SU-DHL-6 (cell line): ENCODE measurements around the gene ADAM12.

ENCODE experiments used
- H2AFZ ChIP-seq: fragments of 200-600 bp; sonication (generic); 2 replicates; pipeline ENCODE4 v1.6.1; 2014; ENCODE audit warnings: low read depth, mild to moderate bottlenecking, moderate library complexity, mixed read lengths, antibody characterized with exemption, low read length; ENCODE audit not compliant: severe bottlenecking
- H3F3A ChIP-seq: fragments of 200-600 bp; shearing (Covaris generic); 2 replicates; pipeline ENCODE4 v1.6.0; 2016; ENCODE audit warnings: antibody characterized with exemption, mild to moderate bottlenecking; ENCODE audit not compliant: insufficient read depth
- H3K27ac ChIP-seq: fragments of 200-600 bp; sonication (generic); 2 replicates; pipeline ENCODE4 v1.5.1; 2016; ENCODE audit warnings: low read depth, mild to moderate bottlenecking, low read length, moderate library complexity, mixed read lengths
- H3K27me3 ChIP-seq: fragments of 200-600 bp; sonication (generic), shearing (Covaris generic); 2 replicates; pipeline ENCODE4 v1.6.0; 2014; ENCODE audit warnings: mild to moderate bottlenecking, low read length
- H3K36me3 ChIP-seq: fragments of 200-600 bp; sonication (generic); 2 replicates; pipeline ENCODE4 v1.6.1; 2014; ENCODE audit warnings: mild to moderate bottlenecking, low read length, mixed read lengths
- H3K4me2 ChIP-seq: fragments of 300-600, 200-600 bp; shearing (Covaris generic), sonication (generic); 2 replicates; pipeline ENCODE4 v1.6.0; 2014; ENCODE audit warnings: low read length, low read depth, mild to moderate bottlenecking; ENCODE audit not compliant: poor library complexity, severe bottlenecking
- H3K4me3 ChIP-seq: fragments of 200-600 bp; sonication (generic); 2 replicates; pipeline ENCODE4 v1.5.1; 2014; ENCODE audit warnings: antibody characterized with exemption, low read length, mild to moderate bottlenecking, mixed read lengths; ENCODE audit not compliant: insufficient read depth, poor library complexity, severe bottlenecking
- H3K79me2 ChIP-seq: fragments of 200-600 bp; sonication (generic); 2 replicates; pipeline ENCODE4 v1.6.1; 2014; ENCODE audit warnings: mild to moderate bottlenecking, low read length, moderate library complexity; ENCODE audit not compliant: insufficient read depth
- H3K9ac ChIP-seq: fragments of 200-600 bp; sonication (generic); 2 replicates; pipeline ENCODE4 v1.7.0; 2014; ENCODE audit warnings: mild to moderate bottlenecking, low read length
- H3K9me2 ChIP-seq: fragments of 200-600 bp; sonication (generic); replicated peaks from 2 replicates; pipeline ENCODE4 v1.6.1; 2014; ENCODE audit warnings: low read length; ENCODE audit not compliant: insufficient read depth
- H3K9me3 ChIP-seq: fragments of 200-600 bp; sonication (generic); 2 replicates; pipeline ENCODE4 v1.6.1; 2014; ENCODE audit warnings: low read length, mixed read lengths; ENCODE audit not compliant: insufficient read depth
- H4K20me1 ChIP-seq: fragments of 200-600 bp; sonication (generic); 2 replicates; pipeline ENCODE4 v1.6.1; 2014; ENCODE audit warnings: low read depth, mild to moderate bottlenecking, antibody characterized with exemption, low read length, moderate library complexity, mixed read lengths
- EZH2phosphoT487 ChIP-seq: fragments of 200-600 bp; sonication (generic), shearing (Covaris generic); conservative IDR thresholded peaks from 2 replicates; pipeline ENCODE4 v1.6.1; 2018; ENCODE audit warnings: mild to moderate bottlenecking, antibody characterized with exemption, low read length, moderate library complexity, mixed read lengths
- TF ChIP-seq, protein P1 (sequence below): fragments of 200-600 bp; sonication (generic); IDR thresholded peaks from one replicate; pipeline ENCODE4 v1.5.1; 2017; ENCODE audit warnings: antibody characterized with exemption, mild to moderate bottlenecking, low read length, moderate library complexity; ENCODE audit not compliant: insufficient read depth, poor library complexity, severe bottlenecking

The ADAM12 gene

DNA sequence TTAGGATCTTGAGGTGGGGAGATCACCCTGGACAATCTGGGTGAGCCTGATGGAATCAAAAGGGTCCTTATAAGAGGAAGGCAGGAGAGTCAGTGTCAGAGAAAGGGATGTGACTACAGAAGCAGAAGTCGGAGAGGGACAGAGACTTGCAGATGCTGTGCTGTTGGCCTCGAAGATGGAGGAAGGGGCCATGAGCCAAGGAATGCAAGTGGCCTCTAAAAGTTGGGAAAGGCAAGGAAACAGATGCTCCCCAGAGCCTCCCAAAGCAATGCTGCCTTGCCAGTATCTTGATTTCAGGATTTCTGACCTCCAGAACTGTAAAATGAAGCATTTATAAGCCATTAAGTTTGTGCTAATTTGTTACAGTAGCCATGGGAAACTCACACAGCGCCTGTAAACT lies 326.8 kb downstream of the ADAM12 start:
- Histone ChIP-seq H3K27me3 (no peaks in the 10 kb centered on the region), H3K4me2 (no peak overlapping the region), H3K4me3 (no peak overlapping the region), H2AFZ (no peak overlapping the region), H3K36me3 (no peaks in the 10 kb centered on the region), H4K20me1 (no peaks in the 10 kb centered on the region), H3K27ac (no peak overlapping the region), H3K79me2 (no peaks in the 10 kb centered on the region), H3K9me3 (no peaks in the 10 kb centered on the region), H3K9me2 (no peaks in the 10 kb centered on the region), H3F3A (no peaks in the 10 kb centered on the region), H3K9ac (no peak overlapping the region)
- TF ChIP-seq, protein P1, sequence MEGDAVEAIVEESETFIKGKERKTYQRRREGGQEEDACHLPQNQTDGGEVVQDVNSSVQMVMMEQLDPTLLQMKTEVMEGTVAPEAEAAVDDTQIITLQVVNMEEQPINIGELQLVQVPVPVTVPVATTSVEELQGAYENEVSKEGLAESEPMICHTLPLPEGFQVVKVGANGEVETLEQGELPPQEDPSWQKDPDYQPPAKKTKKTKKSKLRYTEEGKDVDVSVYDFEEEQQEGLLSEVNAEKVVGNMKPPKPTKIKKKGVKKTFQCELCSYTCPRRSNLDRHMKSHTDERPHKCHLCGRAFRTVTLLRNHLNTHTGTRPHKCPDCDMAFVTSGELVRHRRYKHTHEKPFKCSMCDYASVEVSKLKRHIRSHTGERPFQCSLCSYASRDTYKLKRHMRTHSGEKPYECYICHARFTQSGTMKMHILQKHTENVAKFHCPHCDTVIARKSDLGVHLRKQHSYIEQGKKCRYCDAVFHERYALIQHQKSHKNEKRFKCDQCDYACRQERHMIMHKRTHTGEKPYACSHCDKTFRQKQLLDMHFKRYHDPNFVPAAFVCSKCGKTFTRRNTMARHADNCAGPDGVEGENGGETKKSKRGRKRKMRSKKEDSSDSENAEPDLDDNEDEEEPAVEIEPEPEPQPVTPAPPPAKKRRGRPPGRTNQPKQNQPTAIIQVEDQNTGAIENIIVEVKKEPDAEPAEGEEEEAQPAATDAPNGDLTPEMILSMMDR, result no peak
- no peak for TF ChIP-seq EZH2phosphoT487

DNA sequence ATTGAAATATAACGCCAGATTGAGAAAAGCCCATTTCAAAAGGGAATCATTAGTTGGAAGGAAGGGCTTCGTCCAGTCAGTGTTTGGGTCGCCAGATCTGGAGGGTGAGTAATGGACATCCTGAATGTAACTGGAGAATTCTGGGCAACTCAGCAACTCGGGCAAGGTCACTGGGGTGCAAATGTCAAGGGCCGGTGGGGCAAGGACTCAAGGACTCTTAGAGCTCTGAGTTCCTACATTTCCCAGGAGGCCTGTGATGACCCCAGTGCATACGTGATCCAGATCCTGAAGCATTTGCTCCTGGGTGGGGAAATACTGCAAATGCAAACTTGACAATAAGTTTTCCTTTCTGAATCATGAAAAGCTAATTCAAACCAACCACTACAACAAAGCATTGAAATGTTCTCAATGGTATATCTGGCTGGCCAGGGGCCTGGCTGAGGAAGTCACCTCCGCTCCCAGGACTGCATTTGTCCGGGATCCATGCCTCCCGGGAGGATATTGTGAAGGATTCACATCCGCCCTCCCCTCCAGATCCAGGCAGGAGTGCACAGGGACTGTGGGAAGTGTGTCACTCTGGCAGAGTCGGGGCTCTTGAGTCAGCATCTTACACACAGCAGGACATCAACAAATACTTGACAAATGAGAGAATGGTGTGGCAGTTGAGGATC lies 327.9 kb downstream of the ADAM12 start:
- H4K20me1 ChIP-seq, result no peaks in the 10 kb centered on the region
- H3K9me2 ChIP-seq, result no peaks in the 10 kb centered on the region
- H3K4me3 ChIP-seq, result no peak overlapping the region
- H3F3A ChIP-seq, result no peaks in the 10 kb centered on the region
- no peak overlapping the region for H3K27ac ChIP-seq
- H3K36me3 ChIP-seq, result no peaks in the 10 kb centered on the region
- TF ChIP-seq EZH2phosphoT487, result no peak
- TF ChIP-seq, protein P1, result no peak
- H3K4me2 ChIP-seq, result no peak overlapping the region
- no peaks in the 10 kb centered on the region for H3K79me2 ChIP-seq
- H3K9ac ChIP-seq, result no peak overlapping the region
- H3K27me3 ChIP-seq, result no peaks in the 10 kb centered on the region
- H3K9me3 ChIP-seq, result no peaks in the 10 kb centered on the region
- no peak overlapping the region for H2AFZ ChIP-seq

DNA sequence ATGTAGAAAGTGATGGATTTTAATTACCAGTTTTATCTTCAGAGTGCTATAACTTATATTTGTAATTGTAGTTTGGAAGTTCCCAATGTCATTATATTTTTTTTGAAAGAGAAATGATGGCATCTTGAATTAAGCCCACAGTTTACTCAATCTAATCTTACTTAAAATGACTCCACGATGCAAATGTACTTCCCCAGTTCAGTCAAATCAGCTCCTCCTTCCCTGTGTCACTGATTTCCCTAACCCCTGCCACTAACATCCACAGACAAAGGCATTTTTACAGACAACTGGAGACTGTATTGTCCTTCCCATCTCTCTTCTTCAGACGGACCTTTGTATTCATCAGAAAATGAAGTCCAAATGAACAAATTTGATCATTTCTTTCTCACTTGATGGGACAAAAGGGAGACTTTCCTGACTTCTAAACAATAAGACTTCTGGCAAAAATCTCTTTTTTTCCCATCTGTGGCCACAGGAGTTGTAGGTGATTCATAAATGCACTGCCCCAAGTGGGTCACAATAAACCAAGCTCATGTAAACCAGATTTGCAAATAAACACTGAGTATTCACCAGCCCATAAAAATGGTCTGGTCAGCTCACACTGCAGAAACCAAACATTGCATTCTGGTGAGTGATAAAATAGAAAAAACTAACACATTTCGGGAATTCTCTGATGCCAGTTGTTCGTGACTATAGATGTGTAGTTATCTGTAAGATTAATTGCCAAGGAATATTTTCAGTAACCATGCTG lies 329.0 kb downstream of the ADAM12 start:
- no peak overlapping the region for H3K4me3 ChIP-seq
- no peaks in the 10 kb centered on the region for H3F3A ChIP-seq
- H3K9me3 ChIP-seq, result no peaks in the 10 kb centered on the region
- H3K4me2 ChIP-seq, result no peak overlapping the region
- H3K27ac ChIP-seq, result no peak overlapping the region
- TF ChIP-seq, protein P1, result no peak
- TF ChIP-seq EZH2phosphoT487, result no peak
- no peak overlapping the region for H3K9ac ChIP-seq
- H3K9me2 ChIP-seq, result no peaks in the 10 kb centered on the region
- no peaks in the 10 kb centered on the region for H3K27me3 ChIP-seq
- no peak overlapping the region for H2AFZ ChIP-seq
- no peaks in the 10 kb centered on the region for H3K36me3 ChIP-seq
- no peaks in the 10 kb centered on the region for H4K20me1 ChIP-seq
- no peaks in the 10 kb centered on the region for H3K79me2 ChIP-seq
